K562 (cell line): ENCODE measurements around the gene TP53BP2. TPM values are rescaled to one million over a fixed set of nuclear protein-coding genes. Genes with fewer than 3 reads are reported as not detected.

ENCODE experiments used
- AFF1 ChIP-seq, 2 experiments: fragments of 450-650 bp; IDR thresholded peaks; 2 replicates each; pipeline ENCODE4 v1.6.1; 2018; ENCODE audit warnings: mild to moderate bottlenecking in 2 of 2, low read depth in 1 of 2; ENCODE audit not compliant: partially characterized antibody in 2 of 2
- CC2D1A ChIP-seq: fragments of 450-650 bp; IDR thresholded peaks from 2 replicates; pipeline ENCODE4 v1.6.1; 2017; ENCODE audit warnings: mild to moderate bottlenecking
- DPF2 ChIP-seq: fragments of 450-650 bp; IDR thresholded peaks from 2 replicates; pipeline ENCODE4 v1.6.1; 2016
- GATAD2B ChIP-seq: fragments of 450-650 bp; IDR thresholded peaks from 2 replicates; pipeline ENCODE4 v1.6.1; 2017; ENCODE audit warnings: mild to moderate bottlenecking, borderline replicate concordance
- MEF2D ChIP-seq: conservative IDR thresholded peaks from 2 replicates; pipeline ENCODE4 v1.6.1; 2016; ENCODE audit warnings: low read depth, missing genetic modification characterization, missing compliant biosample characterization
- MTA1 ChIP-seq: fragments of 450-650 bp; IDR thresholded peaks from 2 replicates; pipeline ENCODE4 v1.6.1; 2017; ENCODE audit warnings: borderline replicate concordance
- NR2C2 ChIP-seq, 2 experiments: fragments of 200-800 bp in 1 of 2; sonication (Bioruptor generic) in 1 of 2; sonication (generic) in 1 of 2; formaldehyde crosslinking in 1 of 2; IDR thresholded peaks; 2 replicates each; pipeline versions ENCODE4 v1.6.1 to v1.8.0; 2016 to 2022; ENCODE audit warnings: mild to moderate bottlenecking in 1 of 2, missing compliant biosample characterization in 1 of 2, missing genetic modification characterization in 1 of 2, missing genetic modification reagents in 1 of 2
- RHOXF2B ChIP-seq: fragments of 250-450 bp; sonication (Bioruptor Pico); conservative IDR thresholded peaks from 2 replicates; pipeline ENCODE4 v1.5.1; 2021
- SMARCA4 ChIP-seq: fragments of 450-650 bp; IDR thresholded peaks from 2 replicates; pipeline ENCODE4 v1.6.1; 2016
- ZNF583 ChIP-seq: fragments of 250-450 bp; sonication (Bioruptor Pico); IDR thresholded peaks from 2 replicates; pipeline ENCODE4 v1.4.0; 2020
- ZNF584 ChIP-seq: fragments of 200-800 bp; sonication (Bioruptor generic); IDR thresholded peaks from 2 replicates; pipeline ENCODE4 v1.6.1; 2016; ENCODE audit warnings: low read depth, mild to moderate bottlenecking, missing genetic modification characterization, missing compliant biosample characterization
- ZNF696 ChIP-seq: fragments of 250-450 bp; sonication (Bioruptor Pico); conservative IDR thresholded peaks from 2 replicates; pipeline ENCODE4 v1.4.0; 2020; ENCODE audit warnings: mild to moderate bottlenecking, moderate library complexity
- ZNF717 ChIP-seq: fragments of 250-450 bp; sonication (Bioruptor Pico); IDR thresholded peaks from 2 replicates; pipeline ENCODE4 v1.5.0; 2021
- ZNF77 ChIP-seq: fragments of 250-450 bp; sonication (Bioruptor Pico); IDR thresholded peaks from 2 replicates; pipeline ENCODE4 v1.5.0; 2020
- polyA plus RNA-seq, 8 experiments: library from polyadenylated mRNA; depleted of rRNA in 4 of 8; stranded (reverse) in 5 of 8; unstranded in 3 of 8; fragments of >200 nt; fragmentation: Nextera tagmentation in 2 of 8; fragmentation: Illumina TruSeq in 1 of 8; extraction: Ambion mirVana in 2 of 8; extraction: Trizol in 1 of 8; gene quantifications; 2 replicates each; pipeline versions ENCODE4 v1.2.1 to v1.2.3, GENCODE V29; 2011 to 2014; ENCODE audit warnings: inconsistent platforms in 1 of 8, missing spikeins in 1 of 8
- total RNA-seq, 7 experiments: library from RNA; depleted of rRNA in 6 of 7; stranded (reverse); fragments of >200 nt in 6 of 7; fragmentation: Illumina TruSeq in 2 of 7; extraction: Trizol in 2 of 7; gene quantifications; 2 replicates each; pipeline versions ENCODE4 v1.2.1 to v1.2.3, GENCODE V29; 2011 to 2021; ENCODE audit warnings: low replicate concordance in 1 of 7
- TF ChIP-seq, protein P1 (sequence below): fragments of 250-450 bp; sonication (Bioruptor Pico); IDR thresholded peaks from 2 replicates; pipeline ENCODE4 v1.9.0; 2021; ENCODE audit warnings: mild to moderate bottlenecking
- TF ChIP-seq, protein P2 (sequence below): sonication (generic); formaldehyde crosslinking; IDR thresholded peaks from 2 replicates; pipeline ENCODE4 v1.8.0; 2022; ENCODE audit warnings: mild to moderate bottlenecking, low read depth, missing genetic modification reagents
- TF ChIP-seq, protein P3 (sequence below): sonication (generic); IDR thresholded peaks from 2 replicates; pipeline ENCODE4 v1.6.1; 2016
- TF ChIP-seq, protein P4 (sequence below): fragments of 450-650 bp; IDR thresholded peaks from 2 replicates; pipeline ENCODE4 v1.6.1; 2018; ENCODE audit warnings: mild to moderate bottlenecking, low read depth; ENCODE audit not compliant: partially characterized antibody
- TF ChIP-seq, protein P5 (sequence below), 2 experiments: fragments of 450-650 bp; IDR thresholded peaks; 2 replicates each; pipeline ENCODE4 v1.6.1; 2016

TP53BP2 gene
- total and polyA plus RNA-seq, 9 of the 15 experiments (the other 6 are each of a cell fraction or from before 2014, with no cell fraction given) = 17.0 to 69.6 (median 40.1) TPM

DNA sequence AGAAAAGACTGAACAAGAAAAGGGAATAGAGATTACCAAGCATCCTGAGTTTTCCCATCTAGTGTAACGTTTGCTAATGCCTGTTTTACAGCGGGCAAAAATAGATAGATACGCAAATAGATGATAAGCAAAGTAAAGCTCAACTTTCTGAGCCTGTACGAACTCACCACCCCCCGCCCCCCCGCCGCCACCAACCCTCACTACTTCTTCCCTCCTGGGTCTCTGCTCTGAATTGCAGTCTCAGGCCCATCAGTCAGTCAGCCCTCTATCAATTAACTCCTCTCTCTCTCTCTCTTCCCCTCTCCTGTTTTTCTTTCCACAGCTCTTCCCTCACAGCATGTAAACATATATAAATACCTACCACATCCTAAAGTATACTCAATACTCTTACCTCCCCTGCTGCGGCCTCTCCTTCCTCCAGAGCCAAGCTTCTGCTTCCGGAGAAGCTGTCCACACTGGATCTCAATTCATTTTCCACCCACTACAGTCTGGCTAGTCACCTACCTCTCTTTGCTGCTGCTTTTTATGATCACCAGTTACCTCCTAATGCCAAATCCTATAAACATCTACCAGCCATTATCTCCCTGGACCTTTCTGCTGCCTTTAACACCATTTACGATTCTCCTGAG lies 68.8 kb downstream of the TP53BP2 start (continued):
- TF ChIP-seq ZNF696 (CRISPR knock-in tag) (0 out of 2 replicates have a peak, but pooled peaks have one; percentile 27), DPF2 (peak; percentile 54; the same call in 1 of the 2 replicates), RHOXF2B (CRISPR knock-in tag) (no peak), CC2D1A (no peak), ZNF77 (CRISPR knock-in tag) (0 out of 2 replicates have a peak, but pooled peaks have one; percentile 62), ZNF583 (peak; percentile 70; the same call in 1 of the 2 replicates), ZNF584 (peak; percentile 15; the same call in 1 of the 2 replicates), GATAD2B (peak; percentile 58; the same call in 1 of the 2 replicates), AFF1 (IDR thresholded peaks at IDR 0.05; ENCODE audit: low read depth in 1 of 2, partially characterized antibody in 2 of 2) (peak in 1 of 2 experiments; percentile 12), ZNF717 (CRISPR knock-in tag) (no peak), MEF2D (tag) (peak; percentile 44; the same call in 1 of the 2 replicates), NR2C2 (CRISPR knock-in tag; IDR thresholded peaks at IDR 0.05) (no peak), NR2C2 (tag; IDR thresholded peaks at IDR 0.05) (peak; percentile 34; the same call in 1 of the 2 replicates), MTA1 (no peak), SMARCA4 (peak; percentile 51)
- TF ChIP-seq, protein P1, sequence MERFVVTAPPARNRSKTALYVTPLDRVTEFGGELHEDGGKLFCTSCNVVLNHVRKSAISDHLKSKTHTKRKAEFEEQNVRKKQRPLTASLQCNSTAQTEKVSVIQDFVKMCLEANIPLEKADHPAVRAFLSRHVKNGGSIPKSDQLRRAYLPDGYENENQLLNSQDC (CRISPR knock-in tag) = no peak
- TF ChIP-seq, protein P2, sequence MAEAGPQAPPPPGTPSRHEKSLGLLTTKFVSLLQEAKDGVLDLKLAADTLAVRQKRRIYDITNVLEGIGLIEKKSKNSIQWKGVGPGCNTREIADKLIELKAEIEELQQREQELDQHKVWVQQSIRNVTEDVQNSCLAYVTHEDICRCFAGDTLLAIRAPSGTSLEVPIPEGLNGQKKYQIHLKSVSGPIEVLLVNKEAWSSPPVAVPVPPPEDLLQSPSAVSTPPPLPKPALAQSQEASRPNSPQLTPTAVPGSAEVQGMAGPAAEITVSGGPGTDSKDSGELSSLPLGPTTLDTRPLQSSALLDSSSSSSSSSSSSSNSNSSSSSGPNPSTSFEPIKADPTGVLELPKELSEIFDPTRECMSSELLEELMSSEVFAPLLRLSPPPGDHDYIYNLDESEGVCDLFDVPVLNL (CRISPR knock-in tag) = no peak
- TF ChIP-seq, protein P3, sequence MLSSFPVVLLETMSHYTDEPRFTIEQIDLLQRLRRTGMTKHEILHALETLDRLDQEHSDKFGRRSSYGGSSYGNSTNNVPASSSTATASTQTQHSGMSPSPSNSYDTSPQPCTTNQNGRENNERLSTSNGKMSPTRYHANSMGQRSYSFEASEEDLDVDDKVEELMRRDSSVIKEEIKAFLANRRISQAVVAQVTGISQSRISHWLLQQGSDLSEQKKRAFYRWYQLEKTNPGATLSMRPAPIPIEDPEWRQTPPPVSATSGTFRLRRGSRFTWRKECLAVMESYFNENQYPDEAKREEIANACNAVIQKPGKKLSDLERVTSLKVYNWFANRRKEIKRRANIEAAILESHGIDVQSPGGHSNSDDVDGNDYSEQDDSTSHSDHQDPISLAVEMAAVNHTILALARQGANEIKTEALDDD = peak; percentile 51; the same call in 1 of the 2 replicates
- TF ChIP-seq, protein P4, sequence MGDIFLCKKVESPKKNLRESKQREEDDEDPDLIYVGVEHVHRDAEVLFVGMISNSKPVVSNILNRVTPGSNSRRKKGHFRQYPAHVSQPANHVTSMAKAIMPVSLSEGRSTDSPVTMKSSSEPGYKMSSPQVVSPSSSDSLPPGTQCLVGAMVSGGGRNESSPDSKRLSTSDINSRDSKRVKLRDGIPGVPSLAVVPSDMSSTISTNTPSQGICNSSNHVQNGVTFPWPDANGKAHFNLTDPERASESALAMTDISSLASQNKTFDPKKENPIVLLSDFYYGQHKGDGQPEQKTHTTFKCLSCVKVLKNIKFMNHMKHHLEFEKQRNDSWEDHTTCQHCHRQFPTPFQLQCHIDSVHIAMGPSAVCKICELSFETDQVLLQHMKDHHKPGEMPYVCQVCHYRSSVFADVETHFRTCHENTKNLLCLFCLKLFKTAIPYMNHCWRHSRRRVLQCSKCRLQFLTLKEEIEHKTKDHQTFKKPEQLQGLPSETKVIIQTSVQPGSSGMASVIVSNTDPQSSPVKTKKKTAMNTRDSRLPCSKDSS = peak; percentile 22
- TF ChIP-seq, protein P5, sequence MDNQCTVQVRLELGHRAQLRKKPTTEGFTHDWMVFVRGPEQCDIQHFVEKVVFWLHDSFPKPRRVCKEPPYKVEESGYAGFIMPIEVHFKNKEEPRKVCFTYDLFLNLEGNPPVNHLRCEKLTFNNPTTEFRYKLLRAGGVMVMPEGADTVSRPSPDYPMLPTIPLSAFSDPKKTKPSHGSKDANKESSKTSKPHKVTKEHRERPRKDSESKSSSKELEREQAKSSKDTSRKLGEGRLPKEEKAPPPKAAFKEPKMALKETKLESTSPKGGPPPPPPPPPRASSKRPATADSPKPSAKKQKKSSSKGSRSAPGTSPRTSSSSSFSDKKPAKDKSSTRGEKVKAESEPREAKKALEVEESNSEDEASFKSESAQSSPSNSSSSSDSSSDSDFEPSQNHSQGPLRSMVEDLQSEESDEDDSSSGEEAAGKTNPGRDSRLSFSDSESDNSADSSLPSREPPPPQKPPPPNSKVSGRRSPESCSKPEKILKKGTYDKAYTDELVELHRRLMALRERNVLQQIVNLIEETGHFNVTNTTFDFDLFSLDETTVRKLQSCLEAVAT (IDR thresholded peaks at IDR 0.05) = peak; percentile 38 to 39; a peak in 1 of 4 replicates
